HEK293 (cell line): Measurements from ENCODE around the gene HDAC7.

Source experiments
- HOXA7 ChIP-seq: sonication (generic); formaldehyde crosslinking; IDR thresholded peaks from 2 replicates; pipeline ENCODE4 v1.8.1; 2022; ENCODE audit warnings: missing genetic modification reagents, borderline replicate concordance
- HOXD13 ChIP-seq: sonication (generic); formaldehyde crosslinking; IDR thresholded peaks from 2 replicates; pipeline ENCODE4 v1.8.0; 2022; ENCODE audit warnings: missing genetic modification reagents, borderline replicate concordance
- OVOL3 ChIP-seq: fragments of 450-650 bp; formaldehyde crosslinking; IDR thresholded peaks from 2 replicates; pipeline ENCODE4 v1.5.1; 2016; ENCODE audit warnings: missing biosample characterization, missing genetic modification characterization
- SP7 ChIP-seq: fragments of 450-650 bp; formaldehyde crosslinking; IDR thresholded peaks from 2 replicates; pipeline ENCODE4 v1.5.1; 2016; ENCODE audit warnings: missing biosample characterization, missing genetic modification characterization
- TCF7L2 ChIP-seq: IDR thresholded peaks from 2 replicates; pipeline ENCODE4 v1.6.1; 2011; ENCODE audit warnings: low read depth, mild to moderate bottlenecking, inconsistent platforms, low read length, moderate library complexity, borderline replicate concordance
- ZBTB17 ChIP-seq: fragments of 450-650 bp; formaldehyde crosslinking; IDR thresholded peaks from 2 replicates; pipeline ENCODE4 v1.5.1; 2016; ENCODE audit warnings: missing biosample characterization, missing genetic modification characterization
- ZBTB21 ChIP-seq: fragments of 450-650 bp; formaldehyde crosslinking; IDR thresholded peaks from 2 replicates; pipeline ENCODE4 v1.5.1; 2017; ENCODE audit warnings: missing biosample characterization, missing genetic modification characterization
- ZBTB48 ChIP-seq: fragments of 450-650 bp; formaldehyde crosslinking; IDR thresholded peaks from 2 replicates; pipeline ENCODE4 v1.5.1; 2016; ENCODE audit warnings: missing biosample characterization, missing genetic modification characterization
- ZFP3 ChIP-seq: fragments of 450-650 bp; formaldehyde crosslinking; IDR thresholded peaks from 2 replicates; pipeline ENCODE4 v1.5.1; 2016; ENCODE audit warnings: low read depth, missing biosample characterization, missing genetic modification characterization
- ZFP41 ChIP-seq: fragments of 450-650 bp; formaldehyde crosslinking; IDR thresholded peaks from 2 replicates; pipeline ENCODE4 v1.5.1; 2016; ENCODE audit warnings: missing biosample characterization, missing genetic modification characterization, borderline replicate concordance
- ZFP69B ChIP-seq: fragments of 450-650 bp; formaldehyde crosslinking; IDR thresholded peaks from 2 replicates; pipeline ENCODE4 v1.5.1; 2016; ENCODE audit warnings: missing biosample characterization, missing genetic modification characterization
- ZNF24 ChIP-seq: fragments of 450-650 bp; formaldehyde crosslinking; IDR thresholded peaks from 2 replicates; pipeline ENCODE4 v1.5.1; 2016; ENCODE audit warnings: missing biosample characterization, missing genetic modification characterization
- ZNF350 ChIP-seq: fragments of 450-650 bp; formaldehyde crosslinking; IDR thresholded peaks from 2 replicates; pipeline ENCODE4 v1.5.0; 2017; ENCODE audit warnings: missing biosample characterization, mild to moderate bottlenecking, missing genetic modification characterization
- ZNF473 ChIP-seq: fragments of 450-650 bp; formaldehyde crosslinking; IDR thresholded peaks from 2 replicates; pipeline ENCODE4 v1.5.1; 2017; ENCODE audit warnings: missing biosample characterization, missing genetic modification characterization
- ZNF530 ChIP-seq: fragments of 450-650 bp; formaldehyde crosslinking; IDR thresholded peaks from 2 replicates; pipeline ENCODE4 v1.5.1; 2016; ENCODE audit warnings: low read depth, missing biosample characterization, missing genetic modification characterization
- ZNF555 ChIP-seq: fragments of 450-650 bp; formaldehyde crosslinking; conservative IDR thresholded peaks from 2 replicates; pipeline ENCODE4 v1.5.1; 2017; ENCODE audit warnings: missing biosample characterization, mild to moderate bottlenecking, missing genetic modification characterization, inconsistent platforms
- ZNF658 ChIP-seq: fragments of 450-650 bp; formaldehyde crosslinking; IDR thresholded peaks from 2 replicates; pipeline ENCODE4; 2016; ENCODE audit warnings: missing biosample characterization, missing genetic modification characterization
- ZNF670 ChIP-seq: fragments of 450-650 bp; formaldehyde crosslinking; IDR thresholded peaks from 2 replicates; pipeline ENCODE4 v1.5.1; 2016; ENCODE audit warnings: missing biosample characterization, missing genetic modification characterization, low read depth
- ZNF76 ChIP-seq: fragments of 450-650 bp; formaldehyde crosslinking; IDR thresholded peaks from 2 replicates; pipeline ENCODE4; 2016; ENCODE audit warnings: low read depth, missing biosample characterization, missing genetic modification characterization, borderline replicate concordance
- ZNF791 ChIP-seq: fragments of 450-650 bp; formaldehyde crosslinking; IDR thresholded peaks from 2 replicates; pipeline ENCODE4 v1.5.1; 2016; ENCODE audit warnings: missing biosample characterization, missing genetic modification characterization
- ZNF843 ChIP-seq: fragments of 450-650 bp; formaldehyde crosslinking; IDR thresholded peaks from 2 replicates; pipeline ENCODE4 v1.5.1; 2016; ENCODE audit warnings: missing biosample characterization, missing genetic modification characterization
- ZSCAN23 ChIP-seq: fragments of 450-650 bp; formaldehyde crosslinking; IDR thresholded peaks from 2 replicates; pipeline ENCODE4 v1.5.1; 2016; ENCODE audit warnings: missing biosample characterization, missing genetic modification characterization
- TF ChIP-seq, protein P1 (sequence below): fragments of 450-650 bp; formaldehyde crosslinking; IDR thresholded peaks from 2 replicates; pipeline ENCODE4 v1.5.1; 2016; ENCODE audit warnings: missing biosample characterization, missing genetic modification characterization
- TF ChIP-seq, protein P2 (sequence below): fragments of 450-650 bp; formaldehyde crosslinking; IDR thresholded peaks from 2 replicates; pipeline ENCODE4 v1.5.1; 2017; ENCODE audit warnings: missing biosample characterization, missing genetic modification characterization
- TF ChIP-seq, protein P3 (sequence below): fragments of 450-650 bp; formaldehyde crosslinking; IDR thresholded peaks from 2 replicates; pipeline ENCODE4 v1.5.1; 2017; ENCODE audit warnings: missing biosample characterization, missing genetic modification characterization
- TF ChIP-seq, protein P4 (sequence below): fragments of 450-650 bp; formaldehyde crosslinking; IDR thresholded peaks from 2 replicates; pipeline ENCODE4 v1.5.1; 2017; ENCODE audit warnings: missing biosample characterization, missing genetic modification characterization
- TF ChIP-seq, protein P5 (sequence below): fragments of 450-650 bp; formaldehyde crosslinking; IDR thresholded peaks from 2 replicates; pipeline ENCODE4 v1.5.1; 2016; ENCODE audit warnings: missing biosample characterization, missing genetic modification characterization
- TF ChIP-seq, protein P6 (sequence below): fragments of 450-650 bp; formaldehyde crosslinking; IDR thresholded peaks from 2 replicates; pipeline ENCODE4; 2016; ENCODE audit warnings: missing biosample characterization, missing genetic modification characterization
- TF ChIP-seq, protein P7 (sequence below): fragments of 450-650 bp; formaldehyde crosslinking; IDR thresholded peaks from 2 replicates; pipeline ENCODE4 v1.5.1; 2016; ENCODE audit warnings: missing biosample characterization, missing genetic modification characterization

The HDAC7 gene

DNA sequence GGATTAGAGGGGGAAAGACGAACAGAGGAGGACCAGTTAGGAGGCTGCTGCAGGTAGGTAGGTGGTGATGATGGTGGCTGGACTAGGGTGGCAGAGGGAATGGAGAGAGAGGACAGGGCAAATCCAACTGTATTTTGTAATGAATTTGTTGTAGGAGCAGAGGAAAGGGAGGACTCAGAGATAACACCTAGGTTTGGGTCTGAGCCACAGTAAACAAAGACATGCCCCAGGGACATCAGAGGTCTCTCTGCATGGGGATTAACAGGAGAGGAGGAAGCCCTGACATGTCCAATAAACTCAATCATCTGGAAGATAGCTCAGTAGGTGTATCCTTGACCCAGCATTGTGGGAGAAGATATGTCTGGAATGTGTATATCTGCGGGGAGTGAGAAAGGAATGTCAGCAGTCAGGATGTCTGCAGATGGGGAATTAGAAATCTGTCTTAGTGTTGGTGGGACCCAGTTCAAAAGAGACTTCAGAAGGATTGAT, 51.3 kb downstream of the HDAC7 start (continued):
- TF ChIP-seq ZNF555, result no peak
- TF ChIP-seq ZFP41 (tag by site-specific recombination), result no peak
- no peak for TF ChIP-seq ZNF350 (tag by site-specific recombination)
- TF ChIP-seq, protein P1, sequence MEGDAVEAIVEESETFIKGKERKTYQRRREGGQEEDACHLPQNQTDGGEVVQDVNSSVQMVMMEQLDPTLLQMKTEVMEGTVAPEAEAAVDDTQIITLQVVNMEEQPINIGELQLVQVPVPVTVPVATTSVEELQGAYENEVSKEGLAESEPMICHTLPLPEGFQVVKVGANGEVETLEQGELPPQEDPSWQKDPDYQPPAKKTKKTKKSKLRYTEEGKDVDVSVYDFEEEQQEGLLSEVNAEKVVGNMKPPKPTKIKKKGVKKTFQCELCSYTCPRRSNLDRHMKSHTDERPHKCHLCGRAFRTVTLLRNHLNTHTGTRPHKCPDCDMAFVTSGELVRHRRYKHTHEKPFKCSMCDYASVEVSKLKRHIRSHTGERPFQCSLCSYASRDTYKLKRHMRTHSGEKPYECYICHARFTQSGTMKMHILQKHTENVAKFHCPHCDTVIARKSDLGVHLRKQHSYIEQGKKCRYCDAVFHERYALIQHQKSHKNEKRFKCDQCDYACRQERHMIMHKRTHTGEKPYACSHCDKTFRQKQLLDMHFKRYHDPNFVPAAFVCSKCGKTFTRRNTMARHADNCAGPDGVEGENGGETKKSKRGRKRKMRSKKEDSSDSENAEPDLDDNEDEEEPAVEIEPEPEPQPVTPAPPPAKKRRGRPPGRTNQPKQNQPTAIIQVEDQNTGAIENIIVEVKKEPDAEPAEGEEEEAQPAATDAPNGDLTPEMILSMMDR (tag by site-specific recombination), result no peak
- TF ChIP-seq, protein P2, sequence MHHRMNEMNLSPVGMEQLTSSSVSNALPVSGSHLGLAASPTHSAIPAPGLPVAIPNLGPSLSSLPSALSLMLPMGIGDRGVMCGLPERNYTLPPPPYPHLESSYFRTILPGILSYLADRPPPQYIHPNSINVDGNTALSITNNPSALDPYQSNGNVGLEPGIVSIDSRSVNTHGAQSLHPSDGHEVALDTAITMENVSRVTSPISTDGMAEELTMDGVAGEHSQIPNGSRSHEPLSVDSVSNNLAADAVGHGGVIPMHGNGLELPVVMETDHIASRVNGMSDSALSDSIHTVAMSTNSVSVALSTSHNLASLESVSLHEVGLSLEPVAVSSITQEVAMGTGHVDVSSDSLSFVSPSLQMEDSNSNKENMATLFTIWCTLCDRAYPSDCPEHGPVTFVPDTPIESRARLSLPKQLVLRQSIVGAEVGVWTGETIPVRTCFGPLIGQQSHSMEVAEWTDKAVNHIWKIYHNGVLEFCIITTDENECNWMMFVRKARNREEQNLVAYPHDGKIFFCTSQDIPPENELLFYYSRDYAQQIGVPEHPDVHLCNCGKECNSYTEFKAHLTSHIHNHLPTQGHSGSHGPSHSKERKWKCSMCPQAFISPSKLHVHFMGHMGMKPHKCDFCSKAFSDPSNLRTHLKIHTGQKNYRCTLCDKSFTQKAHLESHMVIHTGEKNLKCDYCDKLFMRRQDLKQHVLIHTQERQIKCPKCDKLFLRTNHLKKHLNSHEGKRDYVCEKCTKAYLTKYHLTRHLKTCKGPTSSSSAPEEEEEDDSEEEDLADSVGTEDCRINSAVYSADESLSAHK (tag by site-specific recombination), result peak; percentile 69; the same call in 1 of the 2 replicates
- TF ChIP-seq ZNF24 (tag by site-specific recombination), result no peak
- TF ChIP-seq, protein P3, sequence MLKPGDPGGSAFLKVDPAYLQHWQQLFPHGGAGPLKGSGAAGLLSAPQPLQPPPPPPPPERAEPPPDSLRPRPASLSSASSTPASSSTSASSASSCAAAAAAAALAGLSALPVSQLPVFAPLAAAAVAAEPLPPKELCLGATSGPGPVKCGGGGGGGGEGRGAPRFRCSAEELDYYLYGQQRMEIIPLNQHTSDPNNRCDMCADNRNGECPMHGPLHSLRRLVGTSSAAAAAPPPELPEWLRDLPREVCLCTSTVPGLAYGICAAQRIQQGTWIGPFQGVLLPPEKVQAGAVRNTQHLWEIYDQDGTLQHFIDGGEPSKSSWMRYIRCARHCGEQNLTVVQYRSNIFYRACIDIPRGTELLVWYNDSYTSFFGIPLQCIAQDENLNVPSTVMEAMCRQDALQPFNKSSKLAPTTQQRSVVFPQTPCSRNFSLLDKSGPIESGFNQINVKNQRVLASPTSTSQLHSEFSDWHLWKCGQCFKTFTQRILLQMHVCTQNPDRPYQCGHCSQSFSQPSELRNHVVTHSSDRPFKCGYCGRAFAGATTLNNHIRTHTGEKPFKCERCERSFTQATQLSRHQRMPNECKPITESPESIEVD (tag by site-specific recombination), result 0 out of 2 replicates have a peak, but pooled peaks have one; percentile 12
- no peak for TF ChIP-seq ZBTB21 (tag by site-specific recombination)
- TF ChIP-seq ZNF530 (tag by site-specific recombination), result no peak
- peak; percentile 98 for TF ChIP-seq HOXD13 (CRISPR knock-in tag)
- TF ChIP-seq ZNF791, result no peak
- peak; percentile 30; the same call in 1 of the 2 replicates for TF ChIP-seq ZBTB17 (tag by site-specific recombination)
- TF ChIP-seq HOXA7 (CRISPR knock-in tag), result no peak
- TF ChIP-seq ZFP69B (tag by site-specific recombination), result peak; percentile 51; the same call in 1 of the 2 replicates
- peak; percentile 78 for TF ChIP-seq ZNF843 (tag by site-specific recombination)
- TF ChIP-seq ZSCAN23 (tag by site-specific recombination), result 0 out of 2 replicates have a peak, but pooled peaks have one; percentile 50
- TF ChIP-seq, protein P4, sequence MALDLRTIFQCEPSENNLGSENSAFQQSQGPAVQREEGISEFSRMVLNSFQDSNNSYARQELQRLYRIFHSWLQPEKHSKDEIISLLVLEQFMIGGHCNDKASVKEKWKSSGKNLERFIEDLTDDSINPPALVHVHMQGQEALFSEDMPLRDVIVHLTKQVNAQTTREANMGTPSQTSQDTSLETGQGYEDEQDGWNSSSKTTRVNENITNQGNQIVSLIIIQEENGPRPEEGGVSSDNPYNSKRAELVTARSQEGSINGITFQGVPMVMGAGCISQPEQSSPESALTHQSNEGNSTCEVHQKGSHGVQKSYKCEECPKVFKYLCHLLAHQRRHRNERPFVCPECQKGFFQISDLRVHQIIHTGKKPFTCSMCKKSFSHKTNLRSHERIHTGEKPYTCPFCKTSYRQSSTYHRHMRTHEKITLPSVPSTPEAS (tag by site-specific recombination), result no peak
- no peak for TF ChIP-seq ZFP3
- peak; percentile 87 for TF ChIP-seq SP7 (tag by site-specific recombination)
- TF ChIP-seq, protein P5, sequence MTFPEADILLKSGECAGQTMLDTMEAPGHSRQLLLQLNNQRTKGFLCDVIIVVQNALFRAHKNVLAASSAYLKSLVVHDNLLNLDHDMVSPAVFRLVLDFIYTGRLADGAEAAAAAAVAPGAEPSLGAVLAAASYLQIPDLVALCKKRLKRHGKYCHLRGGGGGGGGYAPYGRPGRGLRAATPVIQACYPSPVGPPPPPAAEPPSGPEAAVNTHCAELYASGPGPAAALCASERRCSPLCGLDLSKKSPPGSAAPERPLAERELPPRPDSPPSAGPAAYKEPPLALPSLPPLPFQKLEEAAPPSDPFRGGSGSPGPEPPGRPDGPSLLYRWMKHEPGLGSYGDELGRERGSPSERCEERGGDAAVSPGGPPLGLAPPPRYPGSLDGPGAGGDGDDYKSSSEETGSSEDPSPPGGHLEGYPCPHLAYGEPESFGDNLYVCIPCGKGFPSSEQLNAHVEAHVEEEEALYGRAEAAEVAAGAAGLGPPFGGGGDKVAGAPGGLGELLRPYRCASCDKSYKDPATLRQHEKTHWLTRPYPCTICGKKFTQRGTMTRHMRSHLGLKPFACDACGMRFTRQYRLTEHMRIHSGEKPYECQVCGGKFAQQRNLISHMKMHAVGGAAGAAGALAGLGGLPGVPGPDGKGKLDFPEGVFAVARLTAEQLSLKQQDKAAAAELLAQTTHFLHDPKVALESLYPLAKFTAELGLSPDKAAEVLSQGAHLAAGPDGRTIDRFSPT (tag by site-specific recombination), result peak; percentile 80
- TF ChIP-seq ZNF670 (tag by site-specific recombination), result no peak
- TF ChIP-seq, protein P6, sequence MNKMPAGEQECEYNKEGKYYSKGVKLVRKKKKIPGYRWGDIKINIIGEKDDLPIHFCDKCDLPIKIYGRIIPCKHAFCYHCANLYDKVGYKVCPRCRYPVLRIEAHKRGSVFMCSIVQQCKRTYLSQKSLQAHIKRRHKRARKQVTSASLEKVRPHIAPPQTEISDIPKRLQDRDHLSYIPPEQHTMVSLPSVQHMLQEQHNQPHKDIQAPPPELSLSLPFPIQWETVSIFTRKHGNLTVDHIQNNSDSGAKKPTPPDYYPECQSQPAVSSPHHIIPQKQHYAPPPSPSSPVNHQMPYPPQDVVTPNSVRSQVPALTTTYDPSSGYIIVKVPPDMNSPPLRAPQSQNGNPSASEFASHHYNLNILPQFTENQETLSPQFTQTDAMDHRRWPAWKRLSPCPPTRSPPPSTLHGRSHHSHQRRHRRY (tag by site-specific recombination), result no peak
- TF ChIP-seq ZNF473 (tag by site-specific recombination), result no peak
- TF ChIP-seq OVOL3, result no peak
- TF ChIP-seq ZBTB48 (tag by site-specific recombination), result no peak
- TF ChIP-seq ZNF76 (tag by site-specific recombination), result no peak
- TF ChIP-seq, protein P7, sequence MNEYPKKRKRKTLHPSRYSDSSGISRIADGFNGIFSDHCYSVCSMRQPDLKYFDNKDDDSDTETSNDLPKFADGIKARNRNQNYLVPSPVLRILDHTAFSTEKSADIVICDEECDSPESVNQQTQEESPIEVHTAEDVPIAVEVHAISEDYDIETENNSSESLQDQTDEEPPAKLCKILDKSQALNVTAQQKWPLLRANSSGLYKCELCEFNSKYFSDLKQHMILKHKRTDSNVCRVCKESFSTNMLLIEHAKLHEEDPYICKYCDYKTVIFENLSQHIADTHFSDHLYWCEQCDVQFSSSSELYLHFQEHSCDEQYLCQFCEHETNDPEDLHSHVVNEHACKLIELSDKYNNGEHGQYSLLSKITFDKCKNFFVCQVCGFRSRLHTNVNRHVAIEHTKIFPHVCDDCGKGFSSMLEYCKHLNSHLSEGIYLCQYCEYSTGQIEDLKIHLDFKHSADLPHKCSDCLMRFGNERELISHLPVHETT (tag by site-specific recombination), result no peak
- no peak for TF ChIP-seq ZNF658
- TF ChIP-seq TCF7L2, result no peak
